GM21825 (cell line): ENCODE measurements around the gene ZNF593.

Source experiments
- ATAC-seq: cut with Tn5 transposase; IDR thresholded peaks from one replicate; pipeline ENCODE4 v1.9.1; 2021; ENCODE audit warnings: mild to moderate bottlenecking, moderate library complexity; ENCODE audit not compliant: unreplicated experiment

Gene ZNF593

DNA sequence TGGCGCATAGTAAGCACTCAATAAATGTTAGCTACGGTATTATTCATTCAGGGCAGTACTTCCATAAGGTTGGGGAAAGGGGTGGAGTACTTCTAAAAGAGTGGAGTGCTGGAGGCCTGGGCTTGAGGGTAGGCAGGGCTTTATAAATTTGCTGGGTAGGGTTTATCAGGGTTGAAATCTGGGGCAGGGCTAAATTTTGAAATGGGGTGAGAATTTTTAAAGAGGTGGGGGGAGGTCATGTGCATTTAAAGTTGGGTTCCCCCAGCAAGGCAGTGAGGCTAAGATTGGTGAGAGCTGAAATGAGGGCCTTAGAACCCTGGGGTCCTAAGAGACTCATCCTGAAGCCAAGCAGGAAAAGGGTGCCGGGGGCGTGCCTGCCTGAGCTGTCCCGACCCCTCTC lies 30.7 kb downstream of the ZNF593 start:
- no peak for ATAC-seq

DNA sequence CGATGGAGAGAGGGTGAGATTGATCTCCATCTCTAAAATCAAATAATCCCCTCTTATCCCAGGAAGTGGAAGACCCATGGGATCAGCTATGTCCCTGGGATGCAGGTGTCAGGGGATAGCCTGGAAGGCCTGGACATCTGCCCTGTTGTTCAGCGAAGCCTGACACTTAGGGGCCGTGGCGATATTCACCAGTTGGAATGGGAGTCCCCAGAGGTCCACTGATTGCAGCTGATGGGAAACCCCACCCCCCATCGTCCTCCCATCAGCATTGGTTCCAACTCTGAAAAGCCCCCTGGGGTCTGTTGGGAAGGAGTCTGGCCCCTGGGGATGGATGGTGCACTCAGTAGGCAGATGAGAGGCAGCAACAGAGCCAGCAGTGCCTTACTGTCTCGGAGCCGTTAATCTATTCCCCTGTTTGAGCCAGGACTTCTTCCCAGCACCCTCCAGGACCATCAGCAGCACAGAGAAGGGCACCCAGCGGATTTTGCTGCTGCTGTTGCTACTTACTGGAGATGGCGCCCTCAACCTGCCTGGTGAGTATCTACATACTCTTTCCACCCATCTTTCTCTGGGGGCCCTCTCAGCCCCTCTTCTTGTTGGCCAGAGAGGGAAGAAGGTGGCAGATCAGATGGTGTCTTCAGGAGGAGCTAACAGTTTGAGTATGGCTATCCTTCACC lies 34.1 kb downstream of the ZNF593 start:
- no peak for ATAC-seq

- no peak for ATAC-seq
These were observed 40.6 kb downstream of the ZNF593 start for GRCh38 chr1:26210147-26210870.

DNA sequence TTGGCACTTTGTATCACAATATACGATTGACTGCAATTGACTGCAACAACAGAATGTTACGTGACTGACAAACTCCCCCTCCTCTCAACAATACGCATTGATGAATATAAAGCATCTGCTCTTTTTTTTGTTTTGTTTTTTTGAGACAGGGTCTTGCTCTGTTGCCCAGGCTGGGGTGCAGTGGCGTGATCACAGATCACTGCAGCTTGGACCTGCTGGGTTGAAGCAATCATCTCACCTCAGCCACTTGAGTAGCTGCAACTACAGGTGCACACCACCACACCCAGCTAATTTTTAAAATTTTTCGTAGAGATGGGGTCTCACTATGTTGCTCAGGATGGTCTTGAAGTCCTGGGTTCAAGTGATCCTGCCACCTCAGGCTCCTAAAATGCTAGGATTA lies 43.0 kb downstream of the ZNF593 start:
- no peak for ATAC-seq

GRCh38 chr1:26213335-26213905 lies 43.7 kb downstream of the ZNF593 start:
- ATAC-seq = no peak

DNA sequence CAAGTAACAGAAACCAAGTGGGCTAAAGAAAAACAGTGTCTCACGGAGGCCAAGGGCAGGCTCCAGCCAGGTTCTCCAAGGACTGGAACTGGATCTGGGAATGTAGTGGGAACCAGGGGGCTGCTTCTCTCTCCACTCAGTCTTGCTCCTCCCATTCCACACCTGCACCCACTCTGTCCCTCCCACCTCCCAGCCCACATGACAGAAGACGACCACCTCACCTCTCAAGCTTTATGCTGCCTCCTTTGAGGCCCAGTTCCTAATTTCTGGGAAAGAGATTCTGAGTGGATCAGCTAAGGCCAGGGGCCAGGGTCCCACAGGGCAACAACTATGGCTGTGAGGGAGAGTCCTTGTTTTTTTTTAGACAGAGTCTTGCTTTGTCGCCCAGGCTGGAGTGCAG lies 45.5 kb downstream of the ZNF593 start:
- ATAC-seq = no peak

DNA sequence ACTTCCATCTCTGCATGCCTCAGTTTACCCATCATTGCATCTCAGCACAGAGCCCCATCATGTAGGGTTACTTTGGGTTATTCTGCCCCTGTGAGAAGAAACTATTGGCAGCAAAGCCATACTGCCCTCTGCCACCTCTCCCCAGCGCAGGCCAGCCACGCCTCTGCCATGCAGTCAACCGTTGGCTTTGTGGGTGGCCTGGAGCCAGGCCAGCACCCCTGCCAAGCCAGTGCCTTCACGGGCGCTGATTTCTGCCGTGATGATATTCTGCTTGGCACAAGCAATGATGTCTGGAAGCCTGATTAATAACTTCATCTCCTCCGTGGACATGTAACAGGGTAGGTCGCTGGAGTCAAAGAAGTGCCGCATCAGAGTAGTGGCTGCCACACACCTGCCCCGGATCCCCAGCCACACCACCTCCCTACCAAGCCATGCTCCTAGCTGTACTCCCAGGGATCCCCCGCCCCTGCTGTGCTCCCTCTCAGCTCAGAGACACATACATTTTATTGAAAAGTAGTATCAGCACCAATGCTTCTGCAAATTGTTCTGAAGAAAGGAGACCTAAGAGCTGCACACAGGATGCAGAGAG lies 49.3 kb downstream of the ZNF593 start:
- ATAC-seq = no peak
